Measurements from ENCODE around the gene PITPNM1. TPM values are rescaled to one million over a fixed set of nuclear protein-coding genes. Genes with fewer than 3 reads are reported as not detected.
A peak's percentile ranks its signal among the peaks of the same experiment; 100 is the strongest.

The PITPNM1 gene
- total and polyA plus RNA-seq, 3 experiments from 2014 or later = 49.6 to 109 (median 94.0) TPM

DNA sequence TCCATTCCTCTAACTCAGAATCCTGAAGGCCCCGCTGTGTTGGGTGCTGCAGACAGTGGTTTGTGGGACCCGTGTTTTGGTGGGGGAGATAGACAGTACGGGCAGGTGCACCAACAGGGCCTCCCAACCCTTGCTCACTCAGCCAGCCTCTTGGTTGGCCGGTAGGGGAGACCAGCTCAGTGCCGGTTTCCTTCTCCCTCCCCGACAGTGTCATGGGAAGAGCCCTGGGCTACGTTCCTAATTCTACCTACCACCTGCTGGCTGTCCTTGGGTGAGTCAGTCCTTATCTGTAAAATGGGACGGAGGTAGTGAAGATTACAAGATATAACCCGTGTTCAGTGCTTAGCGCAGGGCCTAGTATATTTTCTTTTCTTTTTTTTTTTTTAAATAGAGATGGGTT is 42.0 kb downstream of the PITPNM1 start:
- ChIA-PET CTCF (no interaction called here), POLR2A (interaction anchor here (1.0 kb wide), 1 partner anchor 26 kb away, joined by 4 read pairs; the partner anchor contains the start of gene PTPRCAP)
- peak overlapping the region in 5 of 7 donors; percentile 9 to 38 (median 29) for H3K4me3 Mint-ChIP-seq
- H3K4me1 Mint-ChIP-seq = peaks cover 15 to 44% (median 29%) of the 10 kb centered on the region in 3 donors
- no peak overlapping the region for H3K4me3 ChIP-seq (ENCODE audit: low read length)
- no peak overlapping the region for H3K27ac ChIP-seq (ENCODE audit: low read depth, low read length)
- no peaks in the 10 kb centered on the region for H3K9me3 Mint-ChIP-seq
- no peaks in the 10 kb centered on the region for H3K27me3 Mint-ChIP-seq
- H3K36me3 ChIP-seq (ENCODE audit: insufficient read depth, low read length) = no peaks in the 10 kb centered on the region
- peaks cover 35% of the 10 kb centered on the region for H3K4me1 ChIP-seq (ENCODE audit: insufficient read depth, low read length)
- peaks cover 0 to 8% (median 0%) of the 10 kb centered on the region in 3 donors for H3K36me3 Mint-ChIP-seq
- H3K27ac Mint-ChIP-seq = peak overlapping the region in 4 of 8 donors; percentile 5 to 92 (median 46)
- H3K27me3 ChIP-seq (ENCODE audit: insufficient read depth, low read length, poor library complexity, severe bottlenecking) = no peaks in the 10 kb centered on the region
- no peak for DNase-seq
- H3K9me3 ChIP-seq (ENCODE audit: low read length) = no peaks in the 10 kb centered on the region

DNA sequence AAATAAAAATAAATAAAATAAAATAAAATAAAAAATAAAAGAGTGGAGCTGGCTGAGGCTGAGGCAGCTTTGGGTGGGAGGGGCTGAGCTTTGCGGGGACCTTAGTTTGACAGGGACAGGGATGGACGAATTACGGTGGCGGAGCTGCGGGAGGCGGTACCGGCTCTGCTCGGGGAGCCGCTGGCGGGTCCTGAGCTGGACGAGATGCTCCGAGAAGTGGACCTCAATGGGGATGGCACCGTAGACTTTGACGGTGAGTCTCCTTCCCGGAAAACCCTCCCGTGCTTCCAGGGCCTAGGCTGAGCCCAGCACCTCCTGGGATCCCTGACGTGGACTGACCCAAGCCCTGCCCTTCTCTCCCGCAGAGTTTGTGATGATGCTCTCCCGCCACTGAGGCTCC is 46.9 kb downstream of the PITPNM1 start:
- Histone ChIP-seq H3K27ac (ENCODE audit: low read depth, low read length) (no peak overlapping the region), H3K9me3 (ENCODE audit: low read length) (no peaks in the 10 kb centered on the region), H3K4me3 (ENCODE audit: low read length) (no peak overlapping the region), H3K4me1 (ENCODE audit: insufficient read depth, low read length) (no peaks in the 10 kb centered on the region), H3K27me3 (ENCODE audit: insufficient read depth, low read length, poor library complexity, severe bottlenecking) (no peaks in the 10 kb centered on the region), H3K36me3 (ENCODE audit: insufficient read depth, low read length) (no peaks in the 10 kb centered on the region)
- H3K27ac Mint-ChIP-seq = no peak overlapping the region
- H3K27me3 Mint-ChIP-seq = peaks cover 0 to 3% of the 10 kb centered on the region in 2 donors
- H3K4me1 Mint-ChIP-seq = peaks cover 4 to 8% (median 5%) of the 10 kb centered on the region in 3 donors
- H3K4me3 Mint-ChIP-seq = no peak overlapping the region
- H3K36me3 Mint-ChIP-seq = no peaks in the 10 kb centered on the region
- ChIA-PET POLR2A (interaction anchor here (0.6 to 3.9 kb wide), 3 partner anchors 12 to 530 kb away, joined by 5 to 26 read pairs (median 6); partner anchors contain the start of gene PTPRCAP), CTCF (interaction anchor here (1.4 kb wide), 1 partner anchor 10 kb away, joined by 3 read pairs; no protein-coding TSS in a partner anchor)
- no peak for DNase-seq
- no peaks in the 10 kb centered on the region for H3K9me3 Mint-ChIP-seq

DNA sequence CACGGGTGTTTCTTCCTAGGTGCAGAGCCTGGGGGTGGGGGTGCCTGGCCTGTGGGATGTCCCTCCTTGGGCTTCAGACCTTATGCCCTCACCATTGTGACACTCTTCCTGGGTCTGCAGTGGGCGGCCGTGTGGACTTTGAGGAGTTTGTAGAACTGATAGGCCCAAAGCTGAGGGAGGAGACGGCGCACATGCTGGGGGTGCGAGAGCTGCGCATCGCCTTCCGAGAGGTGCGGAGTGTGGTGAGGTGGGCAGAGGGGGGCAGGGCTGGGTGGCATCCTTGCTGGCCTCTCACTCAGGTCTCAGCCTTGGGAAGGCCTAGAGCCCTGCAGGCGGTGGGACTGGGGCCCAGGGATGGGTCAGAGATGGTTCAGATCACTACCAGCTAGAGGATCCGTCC is 47.7 kb downstream of the PITPNM1 start:
- no peaks in the 10 kb centered on the region for H3K9me3 Mint-ChIP-seq
- Histone ChIP-seq H3K36me3 (ENCODE audit: insufficient read depth, low read length) (no peaks in the 10 kb centered on the region), H3K4me1 (ENCODE audit: insufficient read depth, low read length) (no peaks in the 10 kb centered on the region), H3K27me3 (ENCODE audit: insufficient read depth, low read length, poor library complexity, severe bottlenecking) (no peaks in the 10 kb centered on the region), H3K9me3 (ENCODE audit: low read length) (no peaks in the 10 kb centered on the region), H3K4me3 (ENCODE audit: low read length) (no peak overlapping the region), H3K27ac (ENCODE audit: low read depth, low read length) (no peak overlapping the region)
- ChIA-PET CTCF (interaction anchor here (1.6 kb wide), 1 partner anchor 106 kb away, joined by 4 read pairs; no protein-coding TSS in a partner anchor), POLR2A (no interaction called here)
- DNase-seq = no peak
- no peak overlapping the region for H3K27ac Mint-ChIP-seq
- H3K4me1 Mint-ChIP-seq = peaks cover 3 to 5% (median 4%) of the 10 kb centered on the region in 3 donors
- no peaks in the 10 kb centered on the region for H3K36me3 Mint-ChIP-seq
- H3K27me3 Mint-ChIP-seq = peaks cover 0 to 3% of the 10 kb centered on the region in 2 donors
- H3K4me3 Mint-ChIP-seq = peak overlapping the region in 1 of 7 donors; percentile 20

DNA sequence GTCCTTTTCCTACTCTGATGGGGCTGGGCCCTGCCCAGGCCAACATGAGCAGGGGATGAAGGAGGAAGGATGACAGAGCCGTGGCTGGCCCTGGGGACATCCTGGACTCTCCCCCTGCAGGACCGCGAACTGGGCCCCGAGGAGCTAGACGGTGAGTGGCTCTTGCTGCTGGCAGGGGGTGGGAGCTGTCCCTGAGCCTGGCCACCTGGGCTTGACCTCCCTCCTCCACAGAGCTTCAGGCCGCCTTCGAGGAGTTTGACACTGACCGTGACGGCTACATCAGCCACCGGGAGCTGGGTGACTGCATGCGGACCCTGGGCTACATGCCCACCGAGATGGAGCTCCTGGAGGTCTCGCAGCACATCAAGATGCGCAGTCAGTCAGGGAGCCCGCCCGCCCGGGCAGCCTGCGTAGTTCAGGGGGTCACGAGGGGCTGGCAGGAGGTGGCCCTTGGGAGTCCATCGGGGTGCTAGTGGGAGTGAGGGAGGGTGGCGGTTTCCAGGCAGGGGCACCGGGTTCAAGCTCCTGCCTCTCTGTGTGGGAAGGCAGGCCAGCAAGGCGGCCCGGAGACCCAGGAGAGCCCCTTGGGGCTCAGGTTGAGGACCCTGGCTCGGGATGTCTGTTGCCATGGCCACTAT is 49.0 kb downstream of the PITPNM1 start:
- POLR2A ChIA-PET = interaction anchor here (0.6 to 1.6 kb wide), 3 partner anchors 12 to 49 kb away, joined by 3 to 10 read pairs (median 5); no protein-coding TSS in a partner anchor
- H3K27me3 Mint-ChIP-seq = peaks cover 0 to 3% of the 10 kb centered on the region in 2 donors
- Histone ChIP-seq H3K36me3 (ENCODE audit: insufficient read depth, low read length) (no peaks in the 10 kb centered on the region), H3K4me3 (ENCODE audit: low read length) (no peak overlapping the region), H3K9me3 (ENCODE audit: low read length) (no peaks in the 10 kb centered on the region), H3K27ac (ENCODE audit: low read depth, low read length) (no peak overlapping the region), H3K4me1 (ENCODE audit: insufficient read depth, low read length) (no peaks in the 10 kb centered on the region), H3K27me3 (ENCODE audit: insufficient read depth, low read length, poor library complexity, severe bottlenecking) (no peaks in the 10 kb centered on the region)
- CTCF ChIA-PET = interaction anchor here (1.6 kb wide), 1 partner anchor 104 kb away, joined by 4 read pairs; no protein-coding TSS in a partner anchor
- H3K36me3 Mint-ChIP-seq = no peaks in the 10 kb centered on the region
- peaks cover 3 to 8% (median 4%) of the 10 kb centered on the region in 3 donors for H3K4me1 Mint-ChIP-seq
- DNase-seq = no peak
- H3K4me3 Mint-ChIP-seq = no peak overlapping the region
- no peak overlapping the region for H3K27ac Mint-ChIP-seq
- no peaks in the 10 kb centered on the region for H3K9me3 Mint-ChIP-seq

DNA sequence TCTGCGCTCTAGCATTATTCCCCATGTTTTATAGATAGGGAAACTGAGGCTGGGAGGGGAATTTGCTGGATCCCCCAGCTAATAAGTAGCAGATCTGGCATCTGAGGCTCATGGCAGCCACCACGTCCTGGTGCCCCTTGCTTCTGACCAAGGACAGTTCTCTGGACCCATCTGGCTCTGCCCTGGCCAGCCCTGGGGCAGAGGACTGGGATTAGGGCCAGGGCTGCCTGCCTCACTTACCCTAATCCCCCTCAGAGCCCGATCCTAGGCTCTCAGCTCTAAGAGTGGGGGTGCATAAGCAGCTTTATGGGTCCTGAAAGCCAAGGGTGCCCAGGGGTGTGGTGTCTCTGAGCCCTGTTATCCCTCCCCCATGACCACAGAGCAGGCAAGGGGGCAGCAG is 50.1 kb downstream of the PITPNM1 start, which contains the start of gene CABP4:
Gene CABP4 (plus strand): TSS at position 301 of the 400 bp plus-strand sequence. CDS start 70 bp downstream, at position 371.
- DNase-seq = no peak
- H3K4me1 ChIP-seq (ENCODE audit: insufficient read depth, low read length) = peaks cover 8% of the 10 kb centered on the region
- no peaks in the 10 kb centered on the region for H3K9me3 ChIP-seq (ENCODE audit: low read length)
- H3K4me3 ChIP-seq (ENCODE audit: low read length) = no peak within 1 kb of the TSS
- ChIA-PET POLR2A (interaction anchor here (0.6 to 1.6 kb wide), 2 partner anchors 26 to 42 kb away, joined by 5 read pairs; no protein-coding TSS in a partner anchor), CTCF (interaction anchor here (0.8 kb wide), 1 partner anchor 15 kb away, joined by 3 read pairs; no protein-coding TSS in a partner anchor)
- no peak within 1 kb of the TSS for H3K27ac ChIP-seq (ENCODE audit: low read depth, low read length)
- Mint-ChIP-seq H3K36me3 (no peaks in the 10 kb centered on the region), H3K9me3 (no peaks in the 10 kb centered on the region), H3K27ac (peak within 1 kb of the TSS in 1 of 8 donors; percentile 77), H3K27me3 (peaks cover 0 to 3% of the 10 kb centered on the region in 2 donors), H3K4me3 (no peak within 1 kb of the TSS), H3K4me1 (peaks cover 3 to 10% (median 4%) of the 10 kb centered on the region in 3 donors)
- H3K27me3 ChIP-seq (ENCODE audit: insufficient read depth, low read length, poor library complexity, severe bottlenecking) = no peaks in the 10 kb centered on the region
- H3K36me3 ChIP-seq (ENCODE audit: insufficient read depth, low read length) = no peaks in the 10 kb centered on the region

DNA sequence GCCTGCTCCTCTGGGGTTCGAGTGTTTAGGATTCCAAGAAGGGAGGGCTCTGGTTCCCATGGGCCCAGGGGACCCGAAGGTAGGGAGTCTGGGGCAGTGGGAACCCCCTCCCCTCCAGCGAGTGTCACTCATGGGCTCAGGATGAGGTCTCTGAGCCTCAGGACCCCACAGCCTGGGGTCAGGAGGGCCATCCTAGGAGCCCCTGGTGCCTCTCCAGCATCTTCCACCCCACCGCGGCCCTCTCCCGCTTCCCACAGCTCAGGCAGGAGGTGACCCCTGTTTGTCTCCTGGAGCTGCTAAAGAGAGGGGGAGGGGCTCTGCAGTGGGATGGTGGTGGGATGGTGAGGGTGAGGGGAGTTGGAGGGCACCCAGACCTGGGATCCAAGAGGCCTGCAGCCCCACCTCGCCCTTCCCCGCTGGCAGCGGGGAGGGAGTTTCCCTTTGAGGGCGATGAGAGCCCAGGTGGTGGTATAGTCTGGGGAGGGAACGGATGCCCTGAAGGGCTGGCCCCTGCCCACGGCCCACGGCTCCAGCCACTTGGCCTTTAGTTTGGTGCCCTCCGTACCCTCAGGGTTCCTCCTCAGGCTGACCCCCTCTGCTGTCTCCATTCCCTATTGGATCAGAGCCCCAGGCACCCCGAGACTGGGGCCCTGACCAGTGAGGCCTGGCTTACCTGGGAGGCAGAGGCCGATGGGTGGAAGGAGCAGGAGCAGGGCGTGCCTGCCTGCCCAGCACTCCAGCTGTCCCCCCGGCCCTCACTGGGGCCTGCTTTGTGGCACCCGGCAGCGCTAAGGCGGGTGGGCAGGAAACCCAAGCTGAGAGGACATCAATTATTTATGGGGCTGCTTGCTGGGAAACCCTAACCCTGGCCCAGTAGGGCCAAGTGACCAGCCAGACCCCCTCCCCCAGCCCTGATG is 51.1 kb downstream of the PITPNM1 start:
- H3K27ac Mint-ChIP-seq = no peak overlapping the region
- H3K27me3 Mint-ChIP-seq = peaks cover 0 to 3% of the 10 kb centered on the region in 2 donors
- H3K36me3 Mint-ChIP-seq = no peaks in the 10 kb centered on the region
- no peaks in the 10 kb centered on the region for H3K9me3 Mint-ChIP-seq
- Histone ChIP-seq H3K27ac (ENCODE audit: low read depth, low read length) (no peak overlapping the region), H3K36me3 (ENCODE audit: insufficient read depth, low read length) (no peaks in the 10 kb centered on the region), H3K9me3 (ENCODE audit: low read length) (no peaks in the 10 kb centered on the region), H3K27me3 (ENCODE audit: insufficient read depth, low read length, poor library complexity, severe bottlenecking) (no peaks in the 10 kb centered on the region), H3K4me3 (ENCODE audit: low read length) (no peak overlapping the region), H3K4me1 (ENCODE audit: insufficient read depth, low read length) (peaks cover 15% of the 10 kb centered on the region)
- CTCF ChIA-PET = interaction anchor here (0.8 kb wide), 1 partner anchor 16 kb away, joined by 3 read pairs; no protein-coding TSS in a partner anchor
- no peak for DNase-seq
- peaks cover 5 to 12% (median 6%) of the 10 kb centered on the region in 3 donors for H3K4me1 Mint-ChIP-seq
- POLR2A ChIA-PET = interaction anchor here (0.5 to 1.6 kb wide), 3 partner anchors 25 to 39 kb away, joined by 3 to 5 read pairs (median 4); no protein-coding TSS in a partner anchor
- H3K4me3 Mint-ChIP-seq = no peak overlapping the region

DNA sequence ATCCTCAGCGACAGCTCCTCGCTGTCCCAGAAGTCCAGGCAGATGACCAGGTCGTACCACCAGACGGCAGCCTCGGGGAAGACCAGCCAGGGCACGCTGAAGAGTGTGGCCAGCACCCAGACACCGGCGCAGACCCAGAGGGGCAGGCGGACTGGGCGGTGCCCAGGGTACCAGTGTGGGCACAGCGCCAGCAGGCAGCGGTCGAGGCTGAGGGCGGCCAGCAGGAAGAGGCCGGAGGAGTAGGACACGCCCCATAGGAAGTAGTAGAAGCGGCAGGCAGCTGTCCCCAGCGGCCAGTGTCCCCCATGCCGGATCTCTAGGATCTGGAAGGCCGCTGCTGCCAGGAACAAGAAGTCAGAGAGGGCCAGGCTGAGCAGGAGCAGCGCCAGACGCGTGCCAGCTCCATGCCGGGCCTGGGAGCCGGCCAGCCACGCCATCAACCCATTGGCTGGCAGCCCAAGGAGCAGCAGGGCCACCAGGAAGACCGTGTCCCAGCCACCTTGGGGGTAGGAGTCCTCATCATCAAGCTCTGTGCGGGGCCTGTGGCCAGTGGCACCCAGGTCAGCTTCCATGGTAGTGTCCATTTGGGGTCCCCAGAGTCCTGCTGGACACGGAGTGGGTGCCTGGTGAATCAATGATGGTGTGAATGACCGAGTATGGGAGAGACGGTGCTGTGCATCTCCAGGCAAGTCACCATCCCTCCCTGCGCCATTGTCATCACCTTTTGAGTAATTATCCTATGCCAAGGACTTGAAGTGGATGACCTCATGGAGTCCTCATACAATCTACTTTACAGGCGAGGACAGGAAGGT is 52.8 kb downstream of the PITPNM1 start, which contains the start of gene GPR152:
Gene GPR152 (minus strand): TSS at position 589 of the 812 bp plus-strand sequence. CDS start 5 bp downstream, at position 584.
- no peak for DNase-seq
- H3K4me3 ChIP-seq (ENCODE audit: low read length) = no peak within 1 kb of the TSS
- peaks cover 9 to 25% (median 14%) of the 10 kb centered on the region in 3 donors for H3K4me1 Mint-ChIP-seq
- H3K4me1 ChIP-seq (ENCODE audit: insufficient read depth, low read length) = peaks cover 29% of the 10 kb centered on the region
- CTCF ChIA-PET = interaction anchor here (0.7 to 2.0 kb wide), 5 partner anchors 15 to 100 kb away, joined by 3 to 4 read pairs (median 3); partner anchors contain the start of genes PPP1CA and PTPRCAP
- H3K36me3 Mint-ChIP-seq = no peaks in the 10 kb centered on the region
- H3K27ac ChIP-seq (ENCODE audit: low read depth, low read length) = no peak within 1 kb of the TSS
- no peak within 1 kb of the TSS for H3K27ac Mint-ChIP-seq
- no peaks in the 10 kb centered on the region for H3K9me3 Mint-ChIP-seq
- H3K9me3 ChIP-seq (ENCODE audit: low read length) = no peaks in the 10 kb centered on the region
- H3K27me3 ChIP-seq (ENCODE audit: insufficient read depth, low read length, poor library complexity, severe bottlenecking) = no peaks in the 10 kb centered on the region
- POLR2A ChIA-PET = interaction anchor here (0.6 to 4.2 kb wide), 4 partner anchors 15 to 51 kb away, joined by 3 to 15 read pairs (median 4); partner anchors contain the start of gene PTPRCAP
- H3K4me3 Mint-ChIP-seq = no peak within 1 kb of the TSS
- H3K36me3 ChIP-seq (ENCODE audit: insufficient read depth, low read length) = no peaks in the 10 kb centered on the region
- peaks cover 0 to 3% of the 10 kb centered on the region in 2 donors for H3K27me3 Mint-ChIP-seq
